SK-N-MC (cell line): ENCODE measurements around the gene LRP10.

Experiments
- EZH2 ChIP-seq: fragments of 200-600 bp; sonication (generic); IDR thresholded peaks from one replicate; pipeline ENCODE4 v1.6.1; 2017; ENCODE audit warnings: antibody characterized with exemption
- FOXP2 ChIP-seq: optimal IDR thresholded peaks from 2 replicates; pipeline ENCODE3; 2011; ENCODE audit warnings: mild to moderate bottlenecking, moderate library complexity; ENCODE audit not compliant: insufficient read depth; ENCODE audit errors: extremely low read length, control extremely low read depth
- POLR2AphosphoS5 ChIP-seq: IDR thresholded peaks from 2 replicates; pipeline ENCODE4 v1.6.1; 2012; ENCODE audit warnings: mild to moderate bottlenecking, low read depth, low read length, borderline replicate concordance

GRCh38 chr14:22884738-22885523 is 13.4 kb downstream of the LRP10 start:
- TF ChIP-seq POLR2AphosphoS5 (no peak), EZH2 (no peak), FOXP2 (no peak)
